WERI-Rb-1 (cell line): ENCODE data around the gene BRMS1L.

Experiments
- DNase-seq: peaks from one replicate; pipeline ENCODE4 v3.0.0-alpha.2; 2020
- H3K27ac ChIP-seq: fragments of 250-450 bp; sonication (Bioruptor Pico); 2 replicates; pipeline ENCODE4 v1.5.1; 2020; ENCODE audit warnings: mild to moderate bottlenecking, moderate library complexity
- H3K27me3 ChIP-seq: fragments of 250-450 bp; sonication (Bioruptor Pico); 2 replicates; pipeline ENCODE4 v1.5.1; 2021; ENCODE audit warnings: mild to moderate bottlenecking, low read depth, moderate library complexity; ENCODE audit not compliant: insufficient read depth, severe bottlenecking
- H3K36me3 ChIP-seq: fragments of 250-450 bp; sonication (Bioruptor Pico); 2 replicates; pipeline ENCODE4 v1.5.1; 2020; ENCODE audit warnings: mild to moderate bottlenecking, moderate library complexity
- H3K4me3 ChIP-seq: 2 replicates; pipeline ENCODE4 v1.5.1; 2011; ENCODE audit warnings: low read depth, mild to moderate bottlenecking, control low read depth, low read length
- H3K9me3 ChIP-seq: fragments of 250-450 bp; sonication (Bioruptor Pico); 2 replicates; pipeline ENCODE4 v1.5.1; 2021; ENCODE audit warnings: mild to moderate bottlenecking, moderate library complexity; ENCODE audit not compliant: severe bottlenecking
- CTCF ChIP-seq: IDR thresholded peaks from 2 replicates; pipeline ENCODE4 v1.5.1; 2011; ENCODE audit warnings: low read depth, mild to moderate bottlenecking, control low read depth, inconsistent platforms, low read length

Gene BRMS1L

GRCh38 chr14:35847636-35848035 lies 21.5 kb downstream of the BRMS1L start:
- Histone ChIP-seq H3K4me3 (no peak overlapping the region), H3K9me3 (peaks cover 4% of the 10 kb centered on the region), H3K27ac (no peak overlapping the region), H3K27me3 (no peaks in the 10 kb centered on the region), H3K36me3 (peaks cover 48% of the 10 kb centered on the region)
- no peak for DNase-seq
- TF ChIP-seq CTCF, result no peak

GRCh38 chr14:35849122-35849521 lies 23.0 kb downstream of the BRMS1L start:
- Histone ChIP-seq H3K9me3 (peaks cover 4% of the 10 kb centered on the region), H3K4me3 (no peak overlapping the region), H3K27ac (no peak overlapping the region), H3K27me3 (no peaks in the 10 kb centered on the region), H3K36me3 (peaks cover 33% of the 10 kb centered on the region)
- DNase-seq, result no peak
- TF ChIP-seq CTCF, result no peak

- peaks cover 4% of the 10 kb centered on the region for H3K9me3 ChIP-seq
- peaks cover 16% of the 10 kb centered on the region for H3K36me3 ChIP-seq
- no peak for TF ChIP-seq CTCF
- H3K27me3 ChIP-seq, result no peaks in the 10 kb centered on the region
- DNase-seq, result no peak
- no peak overlapping the region for H3K27ac ChIP-seq
- H3K4me3 ChIP-seq, result no peak overlapping the region
Measured at GRCh38 chr14:35851823-35852222, 25.7 kb downstream of the BRMS1L start.

- Histone ChIP-seq H3K27me3 (no peaks in the 10 kb centered on the region), H3K4me3 (no peak overlapping the region)
- DNase-seq, result no peak
Measured at GRCh38 chr14:35853225-35853624, 27.1 kb downstream of the BRMS1L start.

GRCh38 chr14:35854696-35855270 lies 28.6 kb downstream of the BRMS1L start:
- H3K27ac ChIP-seq, result no peak overlapping the region
- H3K4me3 ChIP-seq, result no peak overlapping the region
- TF ChIP-seq CTCF, result no peak
- H3K36me3 ChIP-seq, result peaks cover 31% of the 10 kb centered on the region
- H3K27me3 ChIP-seq, result no peaks in the 10 kb centered on the region
- DNase-seq, result no peak
- H3K9me3 ChIP-seq, result peaks cover 4% of the 10 kb centered on the region

More at GRCh38 chr14:35853225-35853624, 27.1 kb downstream of the BRMS1L start:
- Histone ChIP-seq H3K36me3 (peaks cover 19% of the 10 kb centered on the region), H3K27ac (no peak overlapping the region), H3K9me3 (peaks cover 4% of the 10 kb centered on the region)
- TF ChIP-seq CTCF, result no peak

GRCh38 chr14:35855876-35856481 lies 29.8 kb downstream of the BRMS1L start:
- Histone ChIP-seq H3K36me3 (peaks cover 27% of the 10 kb centered on the region), H3K4me3 (no peak overlapping the region), H3K27ac (peak overlapping the region; percentile 9; the same call in 1 of the 2 replicates), H3K27me3 (no peaks in the 10 kb centered on the region), H3K9me3 (peaks cover 4% of the 10 kb centered on the region)
- no peak for DNase-seq
- no peak for TF ChIP-seq CTCF
